SH-SY5Y (cell line): ENCODE measurements around the gene SCPEP1.

Experiments used
- GATA2 ChIP-seq: IDR thresholded peaks from 2 replicates; pipeline ENCODE4 v1.6.1; 2011; ENCODE audit warnings: mild to moderate bottlenecking, low read depth, low read length
- GATA3 ChIP-seq: IDR thresholded peaks from 2 replicates; pipeline ENCODE4 v1.6.1; 2011; ENCODE audit warnings: low read depth, mild to moderate bottlenecking, low read length, moderate library complexity

GRCh38 chr17:57001541-57001940 is 23.6 kb downstream of the SCPEP1 start:
- peak; percentile 48; the same call in 1 of the 2 replicates for TF ChIP-seq GATA2
- TF ChIP-seq GATA3 = no peak
